HUES48 (cell line): ENCODE results near the gene PABPC1L2B.
"Not testable (repeated sequence)": the region's sequence is repeated elsewhere in the genome, so short reads cannot be mapped to it uniquely, and the experiment has no call there.

Source experiments
- H3K27ac ChIP-seq: one replicate; pipeline ENCODE4 v1.7.0; 2013; ENCODE audit warnings: low read depth, low read length, inconsistent platforms
- H3K27me3 ChIP-seq: 2 replicates; pipeline ENCODE4 v1.6.1; 2013; ENCODE audit warnings: mild to moderate bottlenecking, low read length; ENCODE audit not compliant: control insufficient read depth, insufficient read depth
- H3K36me3 ChIP-seq: 2 replicates; pipeline ENCODE4 v1.6.1; 2013; ENCODE audit warnings: low read length; ENCODE audit not compliant: control insufficient read depth, insufficient read depth
- H3K4me1 ChIP-seq: 2 replicates; pipeline ENCODE4 v1.6.1; 2013; ENCODE audit warnings: mild to moderate bottlenecking, low read length; ENCODE audit not compliant: control insufficient read depth, insufficient read depth
- H3K4me3 ChIP-seq: 2 replicates; pipeline ENCODE4 v1.5.1; 2013; ENCODE audit warnings: mild to moderate bottlenecking, low read depth, low read length
- H3K9ac ChIP-seq: 2 replicates; pipeline ENCODE4 v1.6.1; 2013; ENCODE audit warnings: mild to moderate bottlenecking, low read depth, low read length, moderate library complexity
- H3K9me3 ChIP-seq: 2 replicates; pipeline ENCODE4 v1.6.1; 2013; ENCODE audit warnings: low read length; ENCODE audit not compliant: control insufficient read depth, insufficient read depth

The PABPC1L2B gene

DNA sequence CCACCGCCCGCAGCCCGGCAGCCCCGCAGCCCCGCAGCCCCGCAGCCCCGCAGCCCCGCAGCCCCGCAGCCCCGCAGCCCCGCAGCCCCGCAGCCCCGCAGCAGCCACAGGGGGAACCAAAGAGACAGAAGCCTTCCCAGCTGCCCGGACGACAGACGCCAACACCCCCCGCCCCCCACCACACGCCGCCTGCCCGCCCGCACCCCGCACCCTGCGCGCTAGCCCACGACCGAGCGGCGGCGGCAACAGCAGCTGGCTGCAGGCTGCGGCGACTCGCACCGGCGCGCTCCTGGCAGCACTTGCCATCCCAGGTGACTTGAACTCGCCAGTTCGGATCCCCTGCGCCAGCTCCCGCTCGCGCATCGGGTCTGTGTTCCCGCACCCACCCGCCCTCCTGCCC lies at the start of gene PABPC1L2B:
TSS of gene PABPC1L2B (plus strand) at position 207 of the 400 bp plus-strand sequence. CDS start 704 bp downstream, outside the sequence.
- not testable (repeated sequence) for H3K4me3 ChIP-seq, H3K9ac ChIP-seq
- peaks cover 20% of the 10 kb centered on the region for H3K27me3 ChIP-seq

DNA sequence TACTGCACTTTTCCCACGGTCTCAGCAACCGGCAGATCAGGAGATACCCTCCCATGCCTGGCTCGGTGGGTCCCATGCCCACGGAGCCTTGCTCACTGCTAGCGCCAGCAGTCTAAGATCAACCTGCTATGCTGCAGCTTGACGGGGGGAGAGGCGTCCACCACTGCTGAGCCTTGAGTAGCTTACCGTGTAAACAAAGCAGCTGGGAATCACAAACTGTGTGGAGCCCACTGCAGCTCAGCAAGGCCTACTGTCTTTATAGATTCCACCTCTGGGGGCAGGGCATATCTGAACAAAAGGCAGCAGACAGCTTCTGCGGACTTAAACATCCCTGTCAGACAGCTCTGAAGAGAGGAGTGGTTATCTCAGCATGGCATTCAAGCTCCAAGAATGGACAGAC lies 42.8 kb upstream of the PABPC1L2B start:
- not testable (repeated sequence) for H3K36me3 ChIP-seq, H3K4me1 ChIP-seq, H3K27me3 ChIP-seq

More for the DNA sequence above, at the start of gene PABPC1L2B:
- H3K36me3 ChIP-seq, H3K9me3 ChIP-seq, H3K27ac ChIP-seq, H3K4me1 ChIP-seq: not testable (repeated sequence)

DNA sequence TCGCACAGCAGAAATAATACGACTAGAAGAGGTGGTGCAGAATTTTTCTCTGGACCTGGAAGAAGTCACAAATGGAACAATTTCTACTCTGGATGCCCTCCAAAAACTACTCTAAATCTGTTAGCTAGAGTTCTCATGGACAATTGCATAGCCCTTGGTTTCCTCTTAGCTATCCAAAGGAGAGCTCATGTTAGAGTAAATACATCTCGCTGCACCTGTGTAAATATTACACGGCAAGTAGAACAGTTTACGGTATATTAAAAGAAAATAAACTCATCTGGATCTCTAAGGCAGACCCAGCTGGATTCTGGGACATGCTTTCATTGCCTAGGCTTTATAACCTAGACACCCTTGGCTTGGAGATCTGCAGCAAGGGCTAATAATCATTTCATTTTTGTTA lies 30.9 kb upstream of the PABPC1L2B start:
- H3K36me3 ChIP-seq, H3K4me3 ChIP-seq, H3K9me3 ChIP-seq, H3K9ac ChIP-seq, H3K27me3 ChIP-seq, H3K4me1 ChIP-seq, H3K27ac ChIP-seq: not testable (repeated sequence)

More for the DNA sequence above, 42.8 kb upstream of the PABPC1L2B start:
- H3K27ac ChIP-seq, H3K9me3 ChIP-seq, H3K4me3 ChIP-seq, H3K9ac ChIP-seq: not testable (repeated sequence)

DNA sequence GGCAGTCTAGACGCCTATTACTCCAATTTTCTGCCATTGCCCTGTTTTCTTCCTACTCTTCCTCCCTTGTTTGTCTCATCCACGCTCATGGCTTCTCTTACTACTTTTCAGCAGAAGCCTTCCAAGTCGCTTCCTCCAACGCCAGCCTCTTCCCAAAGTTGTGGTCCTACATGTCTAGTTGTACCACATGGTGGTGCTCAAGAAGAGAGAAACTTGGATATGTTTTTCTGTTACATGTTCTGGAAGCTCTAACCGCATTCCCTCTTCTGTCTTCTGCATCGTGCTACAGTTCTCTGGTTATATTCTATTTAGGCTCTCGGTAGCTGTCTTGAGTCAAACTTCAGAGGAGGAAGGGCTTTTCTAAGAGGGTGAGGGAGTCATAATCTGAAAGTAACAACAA lies 27.9 kb upstream of the PABPC1L2B start:
- H3K27me3 ChIP-seq, H3K9ac ChIP-seq, H3K4me3 ChIP-seq, H3K4me1 ChIP-seq, H3K36me3 ChIP-seq, H3K9me3 ChIP-seq, H3K27ac ChIP-seq: not testable (repeated sequence)

DNA sequence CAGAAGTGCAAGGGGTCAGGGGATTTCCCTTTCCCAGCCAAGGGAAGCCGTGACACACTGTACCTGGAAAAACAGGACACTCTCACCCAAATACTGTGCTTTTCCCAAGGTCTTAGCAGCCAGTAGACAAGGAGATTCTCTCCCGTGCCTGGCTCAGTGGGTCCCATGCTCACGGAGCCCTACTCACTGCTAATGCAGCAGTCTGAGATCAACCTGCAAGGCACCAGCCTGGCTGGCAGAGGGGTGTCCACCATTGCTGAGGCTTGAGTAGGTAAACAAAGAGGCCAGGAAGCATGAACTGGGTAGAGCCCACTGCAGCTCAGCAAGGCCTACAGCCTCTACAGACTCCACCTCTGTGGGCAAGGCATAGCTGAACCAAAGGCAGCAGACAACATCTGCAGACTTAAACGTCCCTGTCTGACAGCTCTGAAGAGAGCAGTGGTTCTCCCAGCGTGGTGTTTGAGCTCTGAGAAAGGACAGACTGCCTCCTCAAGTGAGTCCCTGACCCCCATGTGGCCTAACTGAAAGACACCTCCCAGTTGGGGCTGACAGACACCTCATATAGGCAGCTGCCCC lies 21.8 kb upstream of the PABPC1L2B start:
- not testable (repeated sequence) for H3K9ac ChIP-seq, H3K27me3 ChIP-seq, H3K4me1 ChIP-seq, H3K27ac ChIP-seq, H3K36me3 ChIP-seq, H3K4me3 ChIP-seq
- peaks cover 16% of the 10 kb centered on the region for H3K9me3 ChIP-seq

DNA sequence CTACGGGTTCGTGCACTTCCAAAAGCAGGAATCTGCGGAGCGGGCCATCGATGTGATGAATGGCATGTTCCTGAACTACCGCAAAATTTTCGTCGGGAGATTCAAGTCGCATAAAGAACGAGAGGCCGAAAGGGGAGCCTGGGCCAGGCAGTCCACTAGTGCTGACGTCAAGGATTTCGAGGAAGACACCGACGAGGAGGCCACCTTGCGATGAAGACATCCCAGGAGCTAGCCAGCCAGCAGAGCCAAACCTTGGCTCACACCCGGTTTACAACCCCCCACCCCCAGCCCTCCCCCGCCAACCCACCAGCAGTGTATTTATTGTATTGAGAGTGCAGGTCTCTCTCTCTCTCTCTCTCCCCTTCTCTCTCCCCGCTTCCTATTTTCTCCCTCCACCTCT lies 1.3 kb downstream of the PABPC1L2B start:
- H3K27ac ChIP-seq, H3K9ac ChIP-seq, H3K36me3 ChIP-seq, H3K4me3 ChIP-seq, H3K4me1 ChIP-seq: not testable (repeated sequence)
- Histone ChIP-seq H3K9me3 (peaks cover 15% of the 10 kb centered on the region; the same call in 1 of the 2 replicates), H3K27me3 (peaks cover 20% of the 10 kb centered on the region)

DNA sequence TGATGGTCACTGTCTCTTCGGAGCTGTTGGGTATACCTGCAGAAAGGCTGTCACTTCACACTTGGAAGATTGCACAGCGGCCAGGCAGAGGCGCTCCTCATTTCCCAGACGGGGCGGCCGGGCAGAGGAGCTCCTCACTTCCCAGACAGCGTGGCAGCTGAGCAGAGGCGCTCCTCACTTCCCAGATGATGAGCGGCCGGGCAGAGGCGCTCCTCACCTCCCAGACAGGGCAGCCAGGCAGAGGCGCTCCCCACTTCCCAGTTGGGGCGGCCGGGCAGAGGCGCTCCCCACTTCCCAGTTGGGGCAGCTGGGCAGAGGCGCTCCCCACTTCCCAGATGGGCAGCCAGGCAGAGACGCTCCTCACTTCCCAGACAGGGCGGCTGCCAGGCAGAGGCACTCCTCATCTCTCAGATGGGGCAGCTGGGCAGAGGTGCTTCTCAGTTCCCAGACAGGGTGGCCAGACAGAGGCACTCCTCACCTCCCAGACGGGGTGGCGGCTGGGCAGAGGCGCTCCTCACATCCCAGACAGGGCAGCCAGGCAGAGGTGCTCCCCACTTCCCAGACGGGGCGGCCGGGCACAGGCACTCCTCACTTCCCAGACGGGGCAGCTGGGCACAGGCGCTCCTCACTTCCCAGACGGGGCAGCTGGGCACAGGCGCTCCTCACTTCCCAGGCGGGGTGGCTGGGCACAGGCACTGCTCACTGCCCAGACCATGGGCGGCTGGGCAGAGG lies 18.8 kb downstream of the PABPC1L2B start:
- H3K4me1 ChIP-seq = no peaks in the 10 kb centered on the region
- H3K9me3 ChIP-seq = peaks cover 42% of the 10 kb centered on the region
- H3K36me3 ChIP-seq = no peaks in the 10 kb centered on the region
- H3K27me3 ChIP-seq = no peaks in the 10 kb centered on the region
- no peak overlapping the region for H3K9ac ChIP-seq
- H3K4me3 ChIP-seq = no peak overlapping the region
- no peak overlapping the region for H3K27ac ChIP-seq

DNA sequence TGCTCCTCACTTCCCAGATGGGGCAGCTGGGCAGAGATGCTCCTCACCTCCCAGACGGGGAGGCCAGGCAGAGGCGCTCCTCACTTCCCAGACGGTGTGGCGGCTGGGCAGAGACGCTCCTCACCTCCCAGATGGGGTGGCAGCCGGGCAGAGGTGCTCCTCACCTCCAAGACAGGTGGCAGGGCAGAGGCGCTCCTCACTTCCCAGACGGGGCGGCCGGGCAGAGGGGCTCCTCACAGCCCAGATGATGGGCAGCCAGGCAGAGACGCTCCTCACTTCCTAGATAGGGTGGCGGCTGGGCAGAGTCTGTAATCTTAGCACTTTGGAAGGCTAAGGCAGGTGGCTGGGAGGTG lies 19.3 kb downstream of the PABPC1L2B start:
- not testable (repeated sequence) for H3K27me3 ChIP-seq, H3K27ac ChIP-seq, H3K9ac ChIP-seq, H3K36me3 ChIP-seq, H3K4me3 ChIP-seq, H3K4me1 ChIP-seq
- peaks cover 46% of the 10 kb centered on the region for H3K9me3 ChIP-seq

DNA sequence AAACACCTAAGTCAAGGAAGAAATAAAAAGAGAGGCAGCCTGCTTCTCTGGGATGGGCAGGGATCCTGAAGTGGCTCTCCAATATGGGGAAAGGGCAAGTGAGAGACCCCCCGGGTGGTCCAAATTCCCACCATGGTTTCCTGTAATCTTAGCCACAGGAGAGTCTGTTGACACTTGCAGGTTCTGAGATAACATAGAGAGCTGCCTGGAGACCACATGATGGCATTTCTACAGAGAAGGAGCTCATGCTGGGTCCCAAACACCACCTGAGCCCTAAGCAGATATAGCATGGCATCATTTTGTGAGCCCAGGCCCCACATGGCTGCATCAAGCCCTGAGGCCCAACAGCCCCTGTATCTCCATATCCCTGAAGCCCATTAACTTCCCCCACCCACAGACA lies 26.1 kb downstream of the PABPC1L2B start:
- H3K9ac ChIP-seq = no peak overlapping the region
- peaks cover 50% of the 10 kb centered on the region for H3K9me3 ChIP-seq
- no peaks in the 10 kb centered on the region for H3K4me1 ChIP-seq
- H3K27me3 ChIP-seq = no peaks in the 10 kb centered on the region
- no peak overlapping the region for H3K4me3 ChIP-seq
- no peak overlapping the region for H3K27ac ChIP-seq
- no peaks in the 10 kb centered on the region for H3K36me3 ChIP-seq
